ENCODE measurements around the gene CPED1.

DNA sequence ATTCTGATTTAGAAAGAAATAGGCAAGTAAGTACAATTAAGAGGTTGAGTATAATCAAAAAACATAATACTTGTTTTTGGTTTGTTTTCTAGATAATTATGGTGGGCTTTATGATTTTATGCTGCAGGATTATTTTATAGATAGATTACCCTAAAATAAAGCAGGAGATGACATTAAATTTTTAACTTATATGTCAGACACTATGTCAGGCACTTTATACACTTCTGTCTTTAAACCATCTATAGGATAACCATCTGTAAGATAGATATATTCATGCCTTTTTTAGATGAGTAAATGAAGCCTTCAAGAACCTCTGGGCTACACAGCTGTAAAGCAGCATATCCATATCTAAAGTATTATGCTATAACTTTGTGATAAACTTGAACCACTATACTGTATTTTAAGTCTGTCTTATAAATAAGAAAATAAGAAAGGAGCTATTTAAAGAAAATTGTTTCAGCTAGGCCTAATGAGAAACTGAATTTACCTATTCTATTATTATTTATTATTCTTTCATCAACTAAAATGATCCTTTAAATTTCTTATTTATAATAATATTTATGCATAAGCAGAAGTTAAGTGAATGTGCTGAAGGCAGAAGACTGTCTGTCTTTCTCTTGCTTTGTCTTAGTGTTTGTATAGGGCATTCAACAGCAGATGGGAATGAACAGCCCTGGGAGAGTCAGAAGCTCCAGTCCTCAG lies 94.0 kb downstream of the CPED1 start:
- TF ChIP-seq CTCF (conservative IDR thresholded peaks at IDR 0.05; ENCODE audit: low read length) (no peak), EZH2phosphoT487 (IDR thresholded peaks at IDR 0.05; ENCODE audit: borderline replicate concordance, low read depth, low read length) (no peak)

Data from OCI-LY7 (cell line).